Fibroblast of villous mesenchyme (primary cell): ENCODE results near the gene TNFRSF8. TPM values are rescaled to one million over a fixed set of nuclear protein-coding genes. Genes with fewer than 3 reads are reported as not detected.

ENCODE experiments used
- DNase-seq: peaks from one replicate; pipeline ENCODE4 v3.0.0-alpha.2; 2010; ENCODE audit warnings: low read depth
- H3K4me3 ChIP-seq: 2 replicates; pipeline ENCODE4 v1.5.1; 2011; ENCODE audit warnings: low read depth, mild to moderate bottlenecking, low read length
- CTCF ChIP-seq: IDR thresholded peaks from 2 replicates; pipeline ENCODE4 v1.5.1; 2012; ENCODE audit warnings: low read depth, mild to moderate bottlenecking, low read length; ENCODE audit not compliant: insufficient read depth
- total RNA-seq: library from RNA; depleted of rRNA; stranded (reverse); fragments of >200 nt; gene quantifications from 2 replicates; pipeline ENCODE4 v1.2.3, GENCODE V29; 2012

TNFRSF8 gene
- total RNA-seq, 1 donor = 0.86 TPM

- TF ChIP-seq CTCF = no peak
- no peak for DNase-seq
- H3K4me3 ChIP-seq = no peak overlapping the region
These were observed 24.8 kb downstream of the TNFRSF8 start for GRCh38 chr1:12087797-12088314.

- H3K4me3 ChIP-seq = no peak overlapping the region
- no peak for TF ChIP-seq CTCF
These were observed 25.5 kb downstream of the TNFRSF8 start for GRCh38 chr1:12088607-12089006.

GRCh38 chr1:12090326-12090725, 27.2 kb downstream of the TNFRSF8 start:
- TF ChIP-seq CTCF = no peak
- no peak overlapping the region for H3K4me3 ChIP-seq
- no peak for DNase-seq

More at GRCh38 chr1:12088607-12089006, 25.5 kb downstream of the TNFRSF8 start:
- DNase-seq = no peak

- no peak overlapping the region for H3K4me3 ChIP-seq
- no peak for TF ChIP-seq CTCF
- DNase-seq = no peak
These were observed 28.1 kb downstream of the TNFRSF8 start for GRCh38 chr1:12091191-12091590.

- H3K4me3 ChIP-seq = no peak overlapping the region
- no peak for TF ChIP-seq CTCF
- no peak for DNase-seq
These were observed 31.1 kb downstream of the TNFRSF8 start for GRCh38 chr1:12094180-12094579.

- no peak for TF ChIP-seq CTCF
- no peak overlapping the region for H3K4me3 ChIP-seq
- no peak for DNase-seq
These were observed 32.6 kb downstream of the TNFRSF8 start for GRCh38 chr1:12095452-12096263.
